Measurements from ENCODE around the gene TMEM38B.
"Not testable (repeated sequence)": the region's sequence is repeated elsewhere in the genome, so short reads cannot be mapped to it uniquely, and the experiment has no call there.

The TMEM38B gene

DNA sequence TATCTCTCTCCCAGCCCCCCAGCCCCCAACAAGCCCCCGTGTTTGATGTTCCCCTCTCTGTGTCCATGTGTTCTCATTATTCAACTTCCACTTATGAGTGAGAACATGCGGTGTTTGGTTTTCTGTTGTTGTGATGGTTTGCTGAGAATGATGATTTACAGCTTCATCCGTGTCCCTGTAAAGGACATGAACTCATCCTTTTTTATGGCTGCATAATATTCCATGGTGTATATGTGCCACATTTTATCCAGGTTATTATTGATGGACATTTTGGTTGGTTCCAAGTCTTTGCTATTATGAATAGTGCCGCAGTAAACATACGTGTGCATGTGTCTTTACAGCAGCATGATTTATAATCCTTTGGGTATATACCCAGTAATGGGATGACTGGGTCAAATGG lies 33.9 kb downstream of the TMEM38B start:
- DNase-seq, result not testable (repeated sequence)

DNA sequence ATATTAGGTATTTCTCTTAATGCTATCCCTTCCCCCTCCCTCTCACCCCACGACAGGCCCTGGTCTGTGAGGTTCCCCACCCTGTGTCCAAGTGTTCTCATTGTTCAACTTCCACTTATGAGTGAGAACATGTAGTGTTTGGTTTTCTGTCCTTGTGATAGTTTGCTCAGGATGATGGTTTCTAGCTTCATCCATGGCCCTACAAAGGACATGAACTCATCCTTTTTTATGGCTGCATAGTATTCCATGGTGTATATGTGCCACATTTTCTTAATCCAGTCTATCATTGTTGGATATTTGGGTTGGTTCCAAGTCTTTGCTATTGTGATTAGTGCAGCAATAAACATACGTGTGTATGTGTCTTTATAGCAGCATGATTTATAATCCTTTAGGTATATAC lies 37.1 kb downstream of the TMEM38B start:
- DNase-seq, result not testable (repeated sequence)

- DNase-seq, result no peak
These were observed 41.0 kb downstream of the TMEM38B start for GRCh38 chr9:105735366-105735765.

DNA sequence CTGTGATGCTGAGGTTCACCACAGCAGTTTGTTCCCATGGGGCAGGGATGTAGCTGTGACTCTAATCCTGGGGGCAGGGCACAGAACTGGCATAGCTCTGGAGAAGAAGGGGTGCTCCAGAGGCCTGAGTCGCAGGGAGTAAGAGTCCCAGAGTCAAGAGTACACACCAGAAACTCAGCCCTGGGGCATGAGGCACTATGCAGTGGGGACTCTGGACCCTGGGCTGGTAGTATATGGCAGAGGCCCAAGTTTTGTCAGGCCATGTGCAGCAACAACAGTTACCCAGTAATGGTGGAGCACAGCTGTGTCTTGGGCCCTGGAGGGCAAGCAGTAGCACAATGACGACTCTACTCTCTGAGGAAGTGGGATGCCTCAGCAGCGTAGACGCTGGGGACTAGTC lies 42.9 kb downstream of the TMEM38B start:
- DNase-seq, result no peak

GRCh38 chr9:105742088-105742487 lies 47.7 kb downstream of the TMEM38B start:
- DNase-seq, result no peak

DNA sequence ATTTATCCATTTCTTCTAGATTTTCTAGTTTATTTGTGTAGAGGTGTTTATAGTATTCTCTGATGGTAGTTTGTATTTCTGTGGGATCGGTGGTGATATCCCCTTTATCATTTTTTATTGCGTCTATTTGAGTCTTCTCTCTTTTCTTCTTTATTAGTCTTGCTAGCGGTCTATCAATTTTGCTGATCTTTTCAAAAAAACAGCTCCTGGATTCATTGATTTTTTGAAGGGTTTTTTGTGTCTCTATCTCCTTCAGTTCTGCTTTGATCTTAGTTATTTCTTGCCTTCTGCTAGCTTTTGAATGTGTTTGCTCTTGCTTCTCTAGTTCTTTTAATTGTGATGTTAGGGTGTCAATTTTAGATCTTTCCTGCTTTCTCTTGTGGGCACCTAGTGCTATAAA lies 53.0 kb downstream of the TMEM38B start:
- not testable (repeated sequence) for DNase-seq

GRCh38 chr9:105751761-105752160 lies 57.4 kb downstream of the TMEM38B start:
- DNase-seq, result no peak

DNA sequence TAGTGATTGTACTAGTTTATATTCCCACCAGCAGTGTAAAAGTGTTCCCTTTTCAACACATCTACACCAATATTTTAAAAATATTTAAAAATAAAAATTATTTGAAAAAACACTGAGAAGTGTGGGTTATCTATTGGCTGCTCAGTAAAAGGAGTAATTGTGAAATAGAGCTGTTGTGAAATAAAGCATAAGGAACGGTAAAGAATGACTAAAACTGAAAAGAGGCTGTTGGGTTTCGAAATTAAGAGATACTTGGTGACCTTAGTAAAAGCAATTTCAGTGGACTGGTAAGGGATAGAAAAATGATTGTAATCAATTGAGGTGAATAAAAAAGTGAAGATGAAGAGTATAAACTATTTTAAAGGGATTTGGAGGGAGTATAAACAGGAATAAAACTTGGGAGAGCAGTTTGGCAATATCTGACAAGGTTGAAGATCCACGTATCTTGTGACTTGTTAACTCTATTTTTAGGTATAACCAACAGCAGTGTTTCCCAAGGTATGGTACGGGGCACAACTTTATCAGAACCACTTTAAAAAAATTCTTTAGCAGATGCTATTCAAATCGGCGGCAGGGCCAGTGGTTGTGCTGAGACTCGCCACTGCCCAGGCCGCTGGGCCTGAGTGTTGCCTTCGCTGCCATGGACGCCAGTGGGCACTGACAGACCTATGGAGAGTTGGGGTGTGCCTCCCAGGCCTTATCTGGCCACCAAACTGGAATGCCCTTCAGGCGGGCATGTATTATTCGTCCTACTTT lies 63.3 kb downstream of the TMEM38B start:
- no peak for DNase-seq

DNA sequence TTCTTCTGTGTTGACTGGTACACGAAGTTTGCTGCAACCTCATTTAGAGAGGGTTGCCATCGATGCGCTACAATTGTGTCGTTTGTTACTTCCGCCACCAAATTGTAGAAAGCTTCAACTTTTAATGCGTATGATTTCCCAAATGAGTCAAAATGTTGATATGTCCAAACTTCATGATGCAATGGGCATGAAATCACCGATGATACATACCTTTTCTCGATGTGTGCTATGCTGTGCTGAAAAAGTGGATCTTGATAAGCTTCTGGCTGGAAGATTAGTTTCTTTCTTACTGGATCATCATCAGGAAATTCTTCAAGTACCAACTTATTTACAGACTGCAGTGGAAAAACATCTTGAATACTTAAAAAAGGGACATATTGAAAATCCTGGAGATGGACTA lies 65.7 kb downstream of the TMEM38B start:
- no peak for DNase-seq

DNA sequence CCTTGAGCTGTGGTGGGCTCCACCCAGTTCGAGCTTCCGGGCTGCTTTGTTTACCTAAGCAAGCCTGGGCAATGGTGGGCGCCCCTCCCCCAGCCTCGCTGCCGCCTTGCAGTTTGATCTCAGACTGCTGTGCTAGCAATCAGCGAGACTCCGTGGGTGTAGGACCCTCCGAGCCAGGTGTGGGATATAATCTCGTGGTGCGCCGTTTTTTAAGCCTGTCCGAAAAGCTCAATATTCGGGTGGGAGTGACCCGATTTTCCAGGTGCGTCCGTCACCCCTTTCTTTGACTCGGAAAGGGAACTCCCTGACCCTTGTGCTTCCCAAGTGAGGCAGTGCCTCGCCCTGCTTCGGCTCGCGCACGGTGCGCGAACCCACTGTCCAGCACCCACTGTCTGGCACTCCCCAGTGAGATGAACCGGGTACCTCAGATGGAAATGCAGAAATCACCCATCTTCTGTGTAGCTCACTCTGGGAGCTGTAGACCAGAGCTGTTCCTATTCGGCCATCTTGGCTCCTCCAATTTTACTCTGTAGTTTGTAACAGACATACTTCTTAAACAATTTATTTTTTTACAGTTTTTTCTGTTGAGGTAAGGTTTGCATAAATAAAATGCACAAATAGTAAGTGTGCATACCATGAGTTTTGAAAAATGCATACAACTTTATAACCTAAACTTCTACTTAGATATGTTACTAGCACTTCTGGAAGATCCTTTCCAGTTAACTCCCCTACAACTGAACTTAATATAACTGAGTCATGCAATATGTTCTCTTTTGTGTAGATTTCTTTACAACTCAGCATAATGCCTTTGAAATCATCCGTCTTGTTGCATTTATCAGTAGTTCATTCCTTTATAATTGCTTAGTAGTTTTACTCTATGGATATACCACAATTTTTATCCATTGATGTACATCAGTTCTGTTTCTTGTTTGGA lies 88.5 kb downstream of the TMEM38B start:
- DNase-seq, result not testable (repeated sequence)

DNA sequence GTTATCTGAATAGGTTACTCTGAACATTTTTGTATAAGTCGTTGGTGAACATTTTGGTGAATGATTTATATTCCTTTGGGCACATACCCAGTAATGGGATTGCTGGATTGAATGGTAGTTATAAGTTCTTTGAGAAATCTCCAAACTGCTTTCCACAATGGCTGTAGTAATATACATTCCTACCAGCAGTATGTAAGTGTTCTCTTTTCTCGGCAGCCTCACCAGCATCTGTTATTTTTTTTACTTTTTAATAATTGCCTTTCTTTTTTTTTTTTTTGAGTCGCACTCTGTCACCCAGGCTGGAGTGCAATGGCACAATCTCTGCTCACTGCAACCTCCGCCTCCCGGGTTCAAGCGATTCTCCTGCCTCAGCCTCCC lies 89.1 kb downstream of the TMEM38B start:
- not testable (repeated sequence) for DNase-seq

DNA sequence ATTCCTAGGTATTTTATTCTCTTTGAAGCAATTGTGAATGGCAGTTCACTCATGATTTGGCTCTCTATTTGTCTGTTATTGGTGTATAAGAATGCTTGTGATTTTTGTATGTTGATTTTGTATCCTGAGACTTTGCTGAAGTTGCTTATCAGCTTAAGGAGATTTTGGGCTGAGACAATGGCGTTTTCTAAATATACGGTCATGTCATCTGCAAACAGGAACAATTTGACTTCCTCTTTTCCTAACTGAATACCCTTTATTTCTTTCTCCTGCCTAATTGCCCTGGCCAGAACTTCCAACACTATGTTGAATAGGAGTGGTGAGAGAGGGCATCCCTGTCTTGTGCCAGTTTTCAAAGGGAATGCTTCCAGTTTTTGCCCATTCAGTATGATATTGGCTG lies 92.5 kb downstream of the TMEM38B start:
- DNase-seq, result not testable (repeated sequence)

DNA sequence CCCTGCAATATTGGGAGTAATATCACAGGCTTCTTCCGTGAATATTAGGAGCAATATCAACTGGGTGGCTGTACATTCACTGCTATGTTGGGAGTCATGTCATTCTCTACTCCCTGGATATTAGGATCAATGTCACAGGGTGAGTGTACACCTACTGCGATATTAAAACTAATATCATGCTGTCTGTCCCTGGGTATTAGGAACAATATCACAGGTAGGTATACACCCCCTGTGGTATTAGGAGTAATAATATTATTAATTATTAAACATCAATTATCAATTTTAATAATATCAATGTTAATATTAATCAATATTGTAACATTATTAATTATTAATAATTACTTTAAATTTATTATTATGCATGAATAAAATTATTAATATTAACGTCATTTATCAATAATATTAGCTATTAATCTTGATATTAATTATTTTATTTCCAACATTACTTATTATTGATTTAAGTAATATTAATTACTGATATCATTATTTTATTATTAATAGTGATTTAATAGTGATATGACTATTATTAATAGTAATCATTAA lies 121.9 kb downstream of the TMEM38B start:
- DNase-seq, result no peak

- no peak for DNase-seq
These were observed 122.6 kb downstream of the TMEM38B start for GRCh38 chr9:105816981-105817380.

GRCh38 chr9:105818903-105819302 lies 124.6 kb downstream of the TMEM38B start:
- no peak for DNase-seq

GRCh38 chr9:105822814-105823213 lies 128.5 kb downstream of the TMEM38B start:
- no peak for DNase-seq
